ENCODE results near the gene CHAC1.
"Not testable (repeated sequence)": the region's sequence is repeated elsewhere in the genome, so short reads cannot be mapped to it uniquely, and the experiment has no call there.

Gene CHAC1

GRCh38 chr15:40937762-40938535 is 15.3 kb upstream of the CHAC1 start:
- DNase-seq (ENCODE audit: low read depth): no peak

- no peak for DNase-seq (ENCODE audit: low read depth)
Observed at GRCh38 chr15:40938536-40938870, 14.8 kb upstream of the CHAC1 start.

DNA sequence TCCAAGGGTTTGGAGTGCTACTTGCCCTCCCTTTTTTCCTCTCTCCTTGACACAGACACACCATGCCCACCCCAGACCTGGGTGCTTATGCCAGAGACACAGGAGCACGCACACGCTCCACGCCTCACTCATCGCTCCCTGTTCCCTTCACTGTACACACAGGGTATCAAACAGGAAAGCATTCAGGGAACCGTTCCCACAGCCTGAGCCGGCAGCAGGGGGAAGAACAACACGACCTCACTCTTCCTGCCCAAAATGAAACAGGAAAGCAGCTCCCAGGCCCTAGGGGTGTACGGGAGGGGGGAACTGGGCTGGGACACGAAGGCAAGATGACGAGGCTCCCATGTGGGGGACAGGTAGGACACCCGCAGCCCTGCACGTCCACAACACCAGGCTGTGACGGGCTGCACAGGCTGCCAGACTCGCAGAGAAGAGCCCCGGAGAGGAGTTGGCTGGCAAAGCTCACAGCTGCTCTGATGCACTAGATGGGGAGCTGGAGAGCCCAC is 12.9 kb upstream of the CHAC1 start:
- DNase-seq (ENCODE audit: low read depth): no peak

DNA sequence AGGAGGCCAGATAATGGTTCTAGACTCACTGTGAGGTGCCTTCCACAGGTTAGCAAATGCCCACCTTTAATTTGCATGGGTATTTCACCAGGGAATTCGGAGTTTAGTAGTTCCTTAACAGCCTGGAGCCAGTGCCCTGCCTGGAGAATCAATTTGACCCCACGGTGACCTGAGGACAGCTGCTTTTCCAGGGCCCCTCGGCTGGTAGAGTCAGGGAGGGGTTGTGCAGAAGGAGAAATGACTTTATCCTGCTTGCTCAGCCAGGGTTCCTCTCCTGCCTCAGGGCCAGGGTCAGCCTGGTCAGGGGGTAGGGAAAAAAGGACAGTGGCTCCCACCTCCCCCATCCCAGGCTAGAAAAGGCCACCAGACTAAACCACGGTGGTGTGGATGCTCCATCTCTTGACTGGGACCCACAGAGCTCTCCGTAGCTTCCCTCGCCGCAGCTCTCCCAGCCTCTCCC is 12.2 kb upstream of the CHAC1 start:
- no peak for DNase-seq (ENCODE audit: low read depth)

DNA sequence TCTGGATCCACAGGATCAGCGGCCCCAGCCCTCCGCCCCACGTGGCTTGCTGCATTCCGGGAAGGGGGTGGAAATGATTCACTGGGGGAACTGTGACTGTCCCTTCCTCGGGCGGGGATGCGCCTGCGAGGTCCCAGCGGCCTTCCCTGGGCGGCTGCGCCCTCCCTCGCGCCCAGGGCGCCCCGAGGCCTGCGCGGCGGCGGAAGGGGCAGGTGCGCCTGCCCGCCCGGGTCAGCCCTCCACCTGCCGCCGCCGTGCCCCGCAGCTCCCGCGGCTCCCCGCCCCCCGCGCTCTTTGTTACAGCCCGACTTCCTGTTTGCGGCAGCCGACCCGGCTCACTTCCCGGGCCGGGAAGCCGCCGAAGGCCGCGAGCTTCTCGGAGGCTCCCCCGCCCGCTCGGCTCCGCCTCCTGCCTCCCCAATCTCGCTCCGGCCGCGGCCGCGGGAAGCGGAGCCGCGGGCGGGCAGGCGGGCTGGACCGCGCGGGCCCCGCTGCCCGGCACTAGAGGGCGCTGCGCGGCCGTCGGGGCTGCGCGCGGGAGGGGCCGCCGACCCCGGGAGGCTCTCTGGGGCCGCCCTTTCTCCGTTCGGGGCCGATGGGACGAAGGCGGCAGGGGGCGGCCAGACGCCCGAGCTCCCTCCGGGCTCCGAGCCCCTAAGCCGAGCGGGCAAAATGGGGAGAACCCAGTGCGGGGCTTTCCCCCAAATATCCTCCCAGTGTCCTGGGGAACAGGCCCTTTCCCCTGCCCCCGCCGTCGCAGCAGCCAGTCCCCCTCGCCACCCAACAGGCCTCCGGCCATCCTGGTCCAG is 11.5 kb upstream of the CHAC1 start:
- peak; percentile 46 for DNase-seq (ENCODE audit: low read depth)

GRCh38 chr15:40942337-40942854 is 10.9 kb upstream of the CHAC1 start:
- DNase-seq (ENCODE audit: low read depth): no peak

- DNase-seq (ENCODE audit: low read depth): no peak
Observed at GRCh38 chr15:40942878-40943277, 10.4 kb upstream of the CHAC1 start.

DNA sequence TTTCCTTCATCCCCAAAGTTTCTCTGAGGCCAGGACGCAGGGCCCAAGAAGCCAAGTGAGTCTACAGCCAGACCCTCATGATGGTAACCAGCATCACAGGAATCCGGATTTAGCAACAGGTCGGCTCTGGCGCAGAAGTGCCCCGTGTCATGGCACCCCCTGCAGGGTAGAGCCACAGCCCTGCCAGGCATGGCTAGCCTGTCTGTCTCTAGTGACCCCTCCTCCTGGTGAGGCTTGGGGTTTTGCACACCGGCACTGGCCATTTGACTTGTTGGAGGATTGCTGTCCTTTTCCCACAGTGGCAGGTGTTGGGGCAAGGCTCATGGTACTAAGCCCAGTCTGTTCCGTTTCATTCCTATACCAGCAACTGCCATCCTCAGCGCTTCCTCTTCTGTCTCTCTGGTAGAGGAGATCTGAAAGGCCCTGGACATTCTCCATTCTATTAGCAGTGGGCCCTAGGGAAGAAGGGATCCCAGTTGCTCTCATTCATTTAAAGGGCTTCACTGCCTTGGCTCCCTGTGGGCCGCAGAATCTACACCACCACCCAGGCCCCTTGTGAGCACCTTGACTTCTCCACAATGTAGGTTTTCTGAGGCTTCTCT is 9.4 kb upstream of the CHAC1 start:
- no peak for DNase-seq (ENCODE audit: low read depth)

- DNase-seq (ENCODE audit: low read depth): no peak
Observed at GRCh38 chr15:40944510-40945296, 8.6 kb upstream of the CHAC1 start.

GRCh38 chr15:40948706-40949473 is 4.4 kb upstream of the CHAC1 start:
- no peak for DNase-seq (ENCODE audit: low read depth)

DNA sequence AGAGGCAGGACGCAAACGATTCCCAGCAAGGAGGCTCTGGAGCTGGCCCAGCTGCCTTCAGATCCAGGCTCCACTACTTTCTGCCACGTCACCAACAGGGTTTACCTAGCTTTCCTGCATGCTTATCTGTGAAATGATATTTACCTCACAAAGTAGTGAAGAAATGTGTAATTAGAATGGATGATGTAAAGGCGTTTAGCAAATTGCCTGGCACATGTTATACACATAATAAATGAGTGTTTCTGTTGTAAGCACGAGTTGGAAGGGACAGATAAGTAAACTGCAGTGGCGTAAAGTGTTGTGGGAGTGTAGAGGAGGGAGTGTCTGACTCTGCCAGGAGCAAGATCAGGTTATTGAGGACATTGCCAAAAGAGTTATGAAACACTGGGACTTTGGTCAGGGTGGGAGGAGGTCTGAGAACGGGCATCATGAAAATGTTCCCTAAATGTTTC is 3.5 kb upstream of the CHAC1 start:
- DNase-seq (ENCODE audit: low read depth): no peak

GRCh38 chr15:40951764-40952163 is 1.5 kb upstream of the CHAC1 start:
- DNase-seq (ENCODE audit: low read depth): no peak

DNA sequence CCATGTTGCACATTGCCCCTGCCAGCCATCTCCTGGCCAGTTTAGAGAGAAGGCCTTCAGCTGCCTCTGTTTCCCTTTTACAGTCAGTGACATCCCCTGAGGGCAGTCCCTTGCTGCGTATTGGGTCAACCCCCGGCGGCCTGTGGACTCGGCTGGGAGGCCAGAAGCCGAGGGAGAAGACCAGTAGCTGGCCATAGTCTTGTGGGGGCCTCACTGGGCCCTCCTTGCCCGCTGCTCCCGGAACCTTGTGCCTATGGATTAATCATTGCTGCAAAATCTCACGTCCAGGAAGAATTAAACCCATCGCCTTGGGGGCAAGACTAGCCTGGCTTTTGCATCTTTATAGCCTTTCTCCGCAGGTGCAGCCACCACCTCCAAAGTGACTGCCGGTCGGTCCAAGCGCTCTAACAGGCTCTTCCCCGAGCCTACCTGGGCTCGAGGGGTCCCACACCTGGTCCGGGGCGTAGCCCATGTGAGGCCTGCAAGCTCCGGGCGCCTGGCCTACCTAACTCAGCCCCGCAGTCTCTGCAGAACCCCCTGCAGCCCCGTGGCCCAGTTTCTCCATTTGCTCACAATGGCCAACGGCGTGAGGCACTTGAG is 870 bp upstream of the CHAC1 start:
- DNase-seq (ENCODE audit: low read depth): no peak

DNA sequence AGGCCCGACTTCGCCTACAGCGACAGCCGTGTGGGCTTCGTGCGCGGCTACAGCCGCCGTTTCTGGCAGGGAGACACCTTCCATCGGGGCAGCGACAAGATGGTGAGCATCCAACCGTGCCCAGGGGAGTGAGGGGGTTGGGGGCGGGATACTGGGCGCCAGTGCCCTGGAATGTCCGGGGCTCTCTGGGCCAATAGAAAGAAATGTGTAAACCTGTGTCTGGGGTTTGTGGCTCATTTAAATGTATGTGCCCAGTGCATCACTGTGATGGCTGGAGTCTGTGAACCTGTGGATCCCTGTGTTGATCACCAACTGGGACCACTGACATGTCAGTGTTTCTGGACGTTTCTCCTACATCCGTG is 423 bp downstream of the CHAC1 start:
- no peak for DNase-seq (ENCODE audit: low read depth)

DNA sequence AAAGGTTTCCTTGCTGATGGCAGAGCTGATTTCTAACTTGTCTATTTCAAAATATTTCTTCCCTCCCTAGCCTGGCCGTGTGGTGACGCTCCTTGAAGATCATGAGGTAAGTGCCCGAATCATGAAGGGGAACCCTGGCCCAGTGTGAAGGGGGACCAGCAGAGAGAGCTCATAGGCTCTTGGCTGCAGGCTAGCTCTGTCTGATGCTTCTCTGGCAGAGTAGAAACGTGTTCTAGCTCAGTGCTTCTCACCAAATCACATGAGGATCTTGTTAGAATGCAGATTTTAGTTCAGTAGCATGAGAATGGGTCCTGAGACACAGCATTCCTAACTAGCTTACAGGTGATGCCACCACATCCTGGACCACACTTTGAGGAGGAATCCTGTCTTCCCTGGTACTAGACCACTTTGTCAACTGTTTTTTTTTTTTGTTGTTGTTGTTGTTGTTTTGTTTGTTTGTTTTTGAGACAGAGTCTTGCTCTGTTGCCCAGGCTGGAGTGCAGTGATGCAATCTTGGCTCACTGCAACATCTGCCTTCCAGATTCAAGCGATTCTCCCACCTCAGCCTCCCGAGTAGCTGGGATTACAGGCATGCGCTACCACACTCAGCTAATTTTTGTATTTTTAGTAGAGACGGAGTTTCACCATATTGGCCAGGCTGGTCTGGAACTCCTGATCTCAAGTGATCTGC is 1.0 kb downstream of the CHAC1 start:
- DNase-seq (ENCODE audit: low read depth): not testable (repeated sequence)

GRCh38 chr15:40955141-40955903 is 2.1 kb downstream of the CHAC1 start:
- no peak for DNase-seq (ENCODE audit: low read depth)

DNA sequence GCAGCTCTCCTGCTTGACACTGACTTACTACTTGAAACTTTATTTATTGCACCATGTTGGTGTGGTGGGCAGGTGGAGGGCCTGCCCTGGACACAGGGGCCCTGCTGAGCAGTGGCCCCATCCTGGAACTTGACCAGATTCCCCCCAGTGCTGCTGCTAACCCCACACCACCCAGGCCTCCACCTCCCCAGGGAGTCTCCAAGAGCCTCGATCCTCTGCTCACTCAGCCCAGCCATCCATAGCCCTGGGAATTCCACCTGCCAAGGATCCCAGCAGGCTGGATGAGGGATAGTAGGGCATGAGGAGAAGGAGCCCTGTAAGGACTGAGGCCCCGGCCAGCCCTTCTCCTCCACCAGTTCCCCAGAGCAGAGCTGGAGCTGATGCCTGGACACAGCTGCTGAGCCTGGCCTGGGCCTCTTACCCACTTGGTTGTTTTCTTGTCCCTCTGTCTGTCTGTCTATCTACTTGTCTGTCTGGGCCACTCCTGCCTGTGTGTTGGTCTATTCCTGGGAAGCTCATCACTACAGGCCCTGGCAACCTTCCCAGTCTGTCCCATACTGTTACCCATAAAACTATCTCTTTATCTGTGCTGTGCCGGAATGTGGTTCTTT is 2.8 kb downstream of the CHAC1 start:
- DNase-seq (ENCODE audit: low read depth): no peak

DNA sequence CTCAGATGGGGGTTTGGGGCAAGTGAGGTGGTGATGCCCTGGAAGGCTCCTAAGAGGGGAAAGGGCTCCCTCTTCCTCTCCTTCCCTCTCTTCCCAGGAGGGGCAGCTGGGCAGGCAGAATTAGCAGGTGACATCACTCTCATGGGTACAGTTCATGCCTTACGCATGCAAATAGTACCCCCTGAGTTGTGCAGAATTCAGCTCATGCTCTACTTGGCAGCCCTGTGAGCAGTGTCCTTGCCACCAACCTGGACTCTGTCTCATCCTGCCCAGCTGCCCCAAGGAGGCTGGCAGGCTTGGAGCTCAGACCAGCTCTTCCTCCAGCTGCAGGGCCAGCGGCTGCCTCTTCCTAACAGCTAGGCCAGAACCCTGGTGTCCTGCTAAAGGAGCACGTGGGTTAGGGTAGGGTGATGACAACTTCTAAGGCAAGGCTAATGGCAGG is 3.3 kb downstream of the CHAC1 start:
- no peak for DNase-seq (ENCODE audit: low read depth)
